GM12874 (cell line): ENCODE data around the gene LDLRAD4.

Source experiments
- TF ChIP-seq, protein P1 (sequence below): IDR thresholded peaks from 2 replicates; pipeline ENCODE4 v1.5.1; 2011; ENCODE audit warnings: low read depth, mild to moderate bottlenecking, control low read depth, low read length, moderate library complexity; ENCODE audit not compliant: insufficient read depth

LDLRAD4 gene

DNA sequence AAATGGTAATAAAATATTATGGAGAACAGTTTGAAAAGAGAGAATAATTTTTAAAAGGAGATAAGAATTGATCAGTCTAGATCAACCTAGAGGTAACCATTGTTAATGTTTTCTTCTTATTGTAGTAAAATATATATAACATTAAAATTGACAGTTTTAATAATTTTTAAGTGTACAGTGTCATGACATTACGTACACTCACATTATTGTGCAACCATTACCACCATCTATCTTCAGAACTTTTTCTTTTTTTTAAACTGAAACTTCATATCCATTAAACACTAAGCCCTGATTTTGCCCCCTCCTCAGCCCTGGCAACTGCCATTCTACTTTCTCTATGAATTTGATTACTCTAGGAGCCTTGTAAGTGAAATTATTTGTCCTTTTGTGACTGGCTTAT lies 121.1 kb downstream of the LDLRAD4 start:
- TF ChIP-seq, protein P1, sequence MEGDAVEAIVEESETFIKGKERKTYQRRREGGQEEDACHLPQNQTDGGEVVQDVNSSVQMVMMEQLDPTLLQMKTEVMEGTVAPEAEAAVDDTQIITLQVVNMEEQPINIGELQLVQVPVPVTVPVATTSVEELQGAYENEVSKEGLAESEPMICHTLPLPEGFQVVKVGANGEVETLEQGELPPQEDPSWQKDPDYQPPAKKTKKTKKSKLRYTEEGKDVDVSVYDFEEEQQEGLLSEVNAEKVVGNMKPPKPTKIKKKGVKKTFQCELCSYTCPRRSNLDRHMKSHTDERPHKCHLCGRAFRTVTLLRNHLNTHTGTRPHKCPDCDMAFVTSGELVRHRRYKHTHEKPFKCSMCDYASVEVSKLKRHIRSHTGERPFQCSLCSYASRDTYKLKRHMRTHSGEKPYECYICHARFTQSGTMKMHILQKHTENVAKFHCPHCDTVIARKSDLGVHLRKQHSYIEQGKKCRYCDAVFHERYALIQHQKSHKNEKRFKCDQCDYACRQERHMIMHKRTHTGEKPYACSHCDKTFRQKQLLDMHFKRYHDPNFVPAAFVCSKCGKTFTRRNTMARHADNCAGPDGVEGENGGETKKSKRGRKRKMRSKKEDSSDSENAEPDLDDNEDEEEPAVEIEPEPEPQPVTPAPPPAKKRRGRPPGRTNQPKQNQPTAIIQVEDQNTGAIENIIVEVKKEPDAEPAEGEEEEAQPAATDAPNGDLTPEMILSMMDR: no peak

DNA sequence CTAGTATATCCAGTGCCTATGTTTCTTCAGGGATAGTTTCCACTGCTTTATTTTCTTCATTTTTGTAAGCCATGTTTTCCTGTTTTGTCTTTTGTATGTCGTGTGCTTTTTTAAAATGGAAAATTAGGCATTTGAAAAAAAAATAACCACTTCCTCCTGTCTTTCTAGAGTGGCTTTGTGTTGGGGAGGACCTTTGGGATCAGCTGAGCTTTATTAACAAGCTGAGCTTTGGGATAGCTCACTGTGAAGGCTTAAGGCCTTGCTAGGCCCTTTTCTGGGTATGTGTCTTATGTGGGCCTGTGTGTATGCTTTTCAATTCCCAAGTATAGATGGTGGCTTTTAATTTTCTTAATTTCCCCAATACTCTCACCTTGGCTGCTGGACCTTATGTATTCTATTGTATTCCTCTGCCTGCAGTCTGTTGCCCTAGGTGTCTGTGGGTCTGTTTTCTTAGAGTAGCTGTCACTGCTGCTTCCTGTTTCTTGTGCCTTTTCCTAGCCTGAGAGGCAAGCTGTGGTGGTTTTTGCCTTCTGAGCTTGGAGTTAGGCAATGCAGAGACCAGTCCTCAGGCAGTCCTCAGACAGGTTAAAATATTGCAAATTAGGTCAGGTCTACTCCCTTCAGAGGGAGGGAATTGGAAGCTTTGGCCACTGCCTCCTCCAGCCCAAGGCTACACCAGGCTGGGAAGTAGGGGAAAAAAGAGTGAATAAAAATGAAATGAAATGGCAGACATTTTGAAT lies 134.7 kb downstream of the LDLRAD4 start:
- TF ChIP-seq, protein P1: no peak

DNA sequence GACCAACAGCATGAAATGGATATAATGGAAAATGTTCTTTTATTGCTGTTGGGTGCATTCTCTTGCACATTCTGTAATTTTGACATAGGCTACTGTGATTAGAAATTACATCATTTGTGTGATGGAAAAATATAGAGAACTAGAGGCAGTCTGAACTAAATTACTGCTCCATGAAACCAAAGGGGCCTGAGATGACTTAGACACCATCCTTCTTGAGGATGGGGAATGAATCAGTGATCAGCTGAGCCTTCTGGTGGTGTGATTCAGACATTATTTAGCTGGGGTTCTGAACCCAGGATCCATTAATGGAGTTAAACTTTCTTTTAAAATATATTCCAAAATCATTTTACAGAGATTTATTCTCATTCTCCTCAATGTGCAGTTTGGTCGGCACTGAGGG lies 135.8 kb downstream of the LDLRAD4 start:
- TF ChIP-seq, protein P1: no peak

DNA sequence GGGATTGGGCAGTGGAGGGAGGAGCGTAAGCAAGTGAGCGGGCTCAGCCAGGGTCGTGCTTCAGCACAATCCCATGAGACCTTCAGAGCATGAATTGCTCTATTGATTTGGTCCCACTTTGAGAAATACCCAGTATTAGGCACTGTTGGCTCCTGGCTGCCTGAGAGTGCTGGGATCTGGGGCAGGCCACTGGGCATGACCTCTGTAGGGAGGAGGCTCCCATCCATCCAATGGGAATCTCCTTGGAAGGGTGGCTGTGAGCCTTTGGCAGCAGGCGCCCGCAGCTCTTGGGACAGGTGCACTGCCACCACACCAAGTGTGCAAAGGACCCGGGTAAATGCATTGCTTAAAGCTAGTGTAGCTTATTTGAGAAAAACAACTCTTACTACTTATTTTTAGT lies 137.5 kb downstream of the LDLRAD4 start:
- TF ChIP-seq, protein P1: no peak

DNA sequence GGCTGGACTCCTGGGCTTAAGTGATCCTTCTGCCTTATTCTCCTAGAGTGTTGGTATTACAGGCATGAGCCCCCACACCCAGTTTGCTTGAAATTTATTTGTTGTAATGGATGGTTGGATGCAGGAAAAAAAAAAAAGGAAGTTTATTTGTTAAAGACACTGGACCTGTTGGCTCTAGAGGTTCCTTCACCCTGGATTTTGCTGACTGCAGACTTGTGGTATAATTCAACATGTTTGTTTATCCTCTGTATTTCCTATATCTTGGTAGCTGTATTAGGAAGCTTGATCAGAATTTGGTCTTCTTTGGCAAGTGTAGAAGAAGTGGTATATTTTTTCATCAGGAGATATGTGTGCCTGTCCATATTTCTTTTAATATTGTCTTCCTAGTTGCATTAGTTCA lies 138.7 kb downstream of the LDLRAD4 start:
- TF ChIP-seq, protein P1: no peak

DNA sequence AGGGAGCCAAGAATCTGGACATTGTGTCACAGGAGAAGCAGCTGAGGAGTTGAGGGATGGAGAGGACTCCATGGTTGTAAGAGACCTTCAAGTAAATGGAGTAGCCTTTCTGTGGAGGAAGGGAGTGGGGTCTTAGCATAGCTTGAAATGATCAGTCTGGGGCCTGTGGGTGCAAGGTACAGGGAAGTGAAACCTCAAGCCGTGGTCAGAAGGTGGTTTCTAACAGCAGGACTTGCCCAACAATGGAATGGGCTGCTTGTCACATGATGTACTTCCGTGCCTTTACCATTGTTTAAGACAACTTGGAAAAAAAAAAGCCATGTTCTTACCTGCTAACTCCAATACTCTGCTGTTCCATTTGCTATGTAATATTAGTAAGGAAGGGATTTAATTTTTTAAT lies 140.7 kb downstream of the LDLRAD4 start:
- TF ChIP-seq, protein P1: no peak

DNA sequence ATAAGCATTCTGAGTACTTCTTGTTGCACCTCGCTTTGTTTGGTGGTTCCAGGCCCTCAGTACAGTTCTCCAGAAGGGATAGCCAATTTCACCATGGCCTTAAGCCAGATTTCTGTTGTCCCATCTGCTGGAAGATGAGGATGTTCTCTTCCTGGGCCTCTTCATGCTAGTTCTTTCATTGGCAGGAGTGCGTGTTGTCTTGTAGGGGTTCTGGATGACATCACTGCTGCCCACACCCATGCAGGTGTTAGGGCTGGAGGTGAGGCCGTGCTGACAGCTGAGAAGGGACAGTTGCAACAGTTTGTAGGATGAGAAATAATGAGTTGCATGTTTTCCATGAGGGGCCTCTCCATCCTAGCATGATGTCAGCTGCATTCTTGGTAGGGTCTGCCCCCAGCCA lies 142.9 kb downstream of the LDLRAD4 start:
- TF ChIP-seq, protein P1: no peak

DNA sequence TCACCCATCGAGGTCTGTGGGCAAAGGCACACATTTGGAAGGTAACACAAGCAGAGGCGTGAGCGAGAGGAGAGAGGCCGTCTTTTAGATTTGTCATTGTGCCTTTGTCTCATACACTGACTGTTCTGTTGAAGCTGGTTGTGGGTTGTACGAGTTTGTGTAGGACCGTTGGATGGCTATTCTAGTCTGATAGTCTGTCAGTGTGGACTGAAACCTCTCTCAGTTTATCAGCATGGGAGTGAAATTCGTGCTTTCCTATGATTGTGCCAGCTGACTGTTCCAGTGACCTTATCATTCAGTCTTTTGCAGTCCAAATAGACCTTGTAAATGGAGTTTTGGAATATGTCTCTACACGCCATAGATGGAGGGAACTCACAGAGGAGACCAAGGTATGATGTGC lies 143.5 kb downstream of the LDLRAD4 start:
- TF ChIP-seq, protein P1: no peak
